ENCODE data around the gene B9D2. TPM values are rescaled to one million over a fixed set of nuclear protein-coding genes. Genes with fewer than 3 reads are reported as not detected.

Gene B9D2
- total RNA-seq, 1 donor from 2014 or later: 2.1 TPM

- H3K9me3 ChIP-seq (ENCODE audit: control insufficient read depth in 3 of 3, low read length in 3 of 3): no peaks in the 10 kb centered on the region
- H3K4me3 ChIP-seq (ENCODE audit: low read length in 3 of 3): no peak overlapping the region
- H3K36me3 ChIP-seq (ENCODE audit: control insufficient read depth in 3 of 3, insufficient read depth in 3 of 3, low read length in 3 of 3): peaks cover 48 to 60% (median 54%) of the 10 kb centered on the region in 3 donors
- no peak overlapping the region for H3K27ac ChIP-seq (ENCODE audit: low read depth, low read length)
- no peak overlapping the region for H3K9ac ChIP-seq (ENCODE audit: low read depth in 1 of 3, low read length in 3 of 3)
- no peaks in the 10 kb centered on the region for H3K27me3 ChIP-seq (ENCODE audit: control insufficient read depth in 3 of 3, insufficient read depth in 3 of 3, low read length in 3 of 3)
- H3K4me1 ChIP-seq (ENCODE audit: control insufficient read depth in 3 of 3, insufficient read depth in 3 of 3, low read length in 3 of 3): peaks cover 32 to 37% (median 35%) of the 10 kb centered on the region in 3 donors
These were observed 44.3 kb downstream of the B9D2 start for GRCh38 chr19:41319500-41320184.

GRCh38 chr19:41318696-41319499, 45.1 kb downstream of the B9D2 start:
- no peaks in the 10 kb centered on the region for H3K27me3 ChIP-seq (ENCODE audit: control insufficient read depth in 3 of 3, insufficient read depth in 3 of 3, low read length in 3 of 3)
- H3K4me3 ChIP-seq (ENCODE audit: low read length in 3 of 3): no peak overlapping the region
- H3K9me3 ChIP-seq (ENCODE audit: control insufficient read depth in 3 of 3, low read length in 3 of 3): no peaks in the 10 kb centered on the region
- H3K9ac ChIP-seq (ENCODE audit: low read depth in 1 of 3, low read length in 3 of 3): no peak overlapping the region
- H3K27ac ChIP-seq (ENCODE audit: low read depth, low read length): no peak overlapping the region
- peaks cover 27 to 29% (median 28%) of the 10 kb centered on the region in 3 donors for H3K4me1 ChIP-seq (ENCODE audit: control insufficient read depth in 3 of 3, insufficient read depth in 3 of 3, low read length in 3 of 3)
- peaks cover 48 to 60% (median 53%) of the 10 kb centered on the region in 3 donors for H3K36me3 ChIP-seq (ENCODE audit: control insufficient read depth in 3 of 3, insufficient read depth in 3 of 3, low read length in 3 of 3)

- peaks cover 13 to 21% (median 18%) of the 10 kb centered on the region in 3 donors for H3K4me1 ChIP-seq (ENCODE audit: control insufficient read depth in 3 of 3, insufficient read depth in 3 of 3, low read length in 3 of 3)
- no peaks in the 10 kb centered on the region for H3K9me3 ChIP-seq (ENCODE audit: control insufficient read depth in 3 of 3, low read length in 3 of 3)
- no peak overlapping the region for H3K27ac ChIP-seq (ENCODE audit: low read depth, low read length)
- H3K9ac ChIP-seq (ENCODE audit: low read depth in 1 of 3, low read length in 3 of 3): no peak overlapping the region
- no peaks in the 10 kb centered on the region for H3K27me3 ChIP-seq (ENCODE audit: control insufficient read depth in 3 of 3, insufficient read depth in 3 of 3, low read length in 3 of 3)
- no peak overlapping the region for H3K4me3 ChIP-seq (ENCODE audit: low read length in 3 of 3)
- H3K36me3 ChIP-seq (ENCODE audit: control insufficient read depth in 3 of 3, insufficient read depth in 3 of 3, low read length in 3 of 3): peaks cover 59 to 65% (median 62%) of the 10 kb centered on the region in 3 donors
These were observed 47.5 kb downstream of the B9D2 start for GRCh38 chr19:41316306-41316920.

- Histone ChIP-seq H3K9me3 (ENCODE audit: control insufficient read depth in 3 of 3, low read length in 3 of 3) (no peaks in the 10 kb centered on the region), H3K36me3 (ENCODE audit: control insufficient read depth in 3 of 3, insufficient read depth in 3 of 3, low read length in 3 of 3) (peaks cover 25 to 35% (median 27%) of the 10 kb centered on the region in 3 donors), H3K4me3 (ENCODE audit: low read length in 3 of 3) (peak overlapping the region in 2 of 3 donors; percentile 29 to 84), H3K27me3 (ENCODE audit: control insufficient read depth in 3 of 3, insufficient read depth in 3 of 3, low read length in 3 of 3) (no peaks in the 10 kb centered on the region), H3K4me1 (ENCODE audit: control insufficient read depth in 3 of 3, insufficient read depth in 3 of 3, low read length in 3 of 3) (peaks cover 39 to 49% (median 44%) of the 10 kb centered on the region in 3 donors), H3K27ac (ENCODE audit: low read depth, low read length) (no peak overlapping the region), H3K9ac (ENCODE audit: low read depth in 1 of 3, low read length in 3 of 3) (peak overlapping the region in 2 of 3 donors; percentile 63 to 98)
These were observed 52.3 kb downstream of the B9D2 start for GRCh38 chr19:41311613-41312012.

- Histone ChIP-seq H3K27me3 (ENCODE audit: control insufficient read depth in 3 of 3, insufficient read depth in 3 of 3, low read length in 3 of 3) (no peaks in the 10 kb centered on the region), H3K9me3 (ENCODE audit: control insufficient read depth in 3 of 3, low read length in 3 of 3) (no peaks in the 10 kb centered on the region), H3K27ac (ENCODE audit: low read depth, low read length) (peak overlapping the region; percentile 91), H3K4me3 (ENCODE audit: low read length in 3 of 3) (peak overlapping the region; percentile 84 to 98 (median 91)), H3K4me1 (ENCODE audit: control insufficient read depth in 3 of 3, insufficient read depth in 3 of 3, low read length in 3 of 3) (peaks cover 39 to 49% (median 44%) of the 10 kb centered on the region in 3 donors), H3K36me3 (ENCODE audit: control insufficient read depth in 3 of 3, insufficient read depth in 3 of 3, low read length in 3 of 3) (peaks cover 25 to 35% (median 27%) of the 10 kb centered on the region in 3 donors), H3K9ac (ENCODE audit: low read depth in 1 of 3, low read length in 3 of 3) (peak overlapping the region; percentile 82 to 98 (median 92))
These were observed 52.9 kb downstream of the B9D2 start for GRCh38 chr19:41311072-41311471.

GRCh38 chr19:41310033-41310831, 53.7 kb downstream of the B9D2 start, which contains the start of gene CCDC97:
CCDC97 (plus strand) TSS chr19:41310172; CDS start chr19:41310311, 139 bp downstream.
- no peaks in the 10 kb centered on the region for H3K9me3 ChIP-seq (ENCODE audit: control insufficient read depth in 3 of 3, low read length in 3 of 3)
- H3K4me3 ChIP-seq (ENCODE audit: low read length in 3 of 3): peak within 1 kb of the TSS; percentile 84 to 98 (median 91)
- peaks cover 39 to 49% (median 44%) of the 10 kb centered on the region in 3 donors for H3K4me1 ChIP-seq (ENCODE audit: control insufficient read depth in 3 of 3, insufficient read depth in 3 of 3, low read length in 3 of 3)
- H3K36me3 ChIP-seq (ENCODE audit: control insufficient read depth in 3 of 3, insufficient read depth in 3 of 3, low read length in 3 of 3): peaks cover 31 to 41% (median 33%) of the 10 kb centered on the region in 3 donors
- peak within 1 kb of the TSS; percentile 82 to 98 (median 92) for H3K9ac ChIP-seq (ENCODE audit: low read depth in 1 of 3, low read length in 3 of 3)
- peak within 1 kb of the TSS; percentile 91 for H3K27ac ChIP-seq (ENCODE audit: low read depth, low read length)
- H3K27me3 ChIP-seq (ENCODE audit: control insufficient read depth in 3 of 3, insufficient read depth in 3 of 3, low read length in 3 of 3): no peaks in the 10 kb centered on the region

- H3K4me1 ChIP-seq (ENCODE audit: control insufficient read depth in 3 of 3, insufficient read depth in 3 of 3, low read length in 3 of 3): peaks cover 40 to 49% (median 44%) of the 10 kb centered on the region in 3 donors
- H3K9me3 ChIP-seq (ENCODE audit: control insufficient read depth in 3 of 3, low read length in 3 of 3): no peaks in the 10 kb centered on the region
- H3K9ac ChIP-seq (ENCODE audit: low read depth in 1 of 3, low read length in 3 of 3): peak overlapping the region; percentile 82 to 98 (median 92)
- peaks cover 39 to 49% (median 41%) of the 10 kb centered on the region in 3 donors for H3K36me3 ChIP-seq (ENCODE audit: control insufficient read depth in 3 of 3, insufficient read depth in 3 of 3, low read length in 3 of 3)
- peak overlapping the region; percentile 84 to 98 (median 91) for H3K4me3 ChIP-seq (ENCODE audit: low read length in 3 of 3)
- H3K27ac ChIP-seq (ENCODE audit: low read depth, low read length): peak overlapping the region; percentile 91
- H3K27me3 ChIP-seq (ENCODE audit: control insufficient read depth in 3 of 3, insufficient read depth in 3 of 3, low read length in 3 of 3): no peaks in the 10 kb centered on the region
These were observed 54.5 kb downstream of the B9D2 start for GRCh38 chr19:41309180-41310032.

- Histone ChIP-seq H3K9ac (ENCODE audit: low read depth in 1 of 3, low read length in 3 of 3) (peak overlapping the region; percentile 82 to 98 (median 92)), H3K27me3 (ENCODE audit: control insufficient read depth in 3 of 3, insufficient read depth in 3 of 3, low read length in 3 of 3) (no peaks in the 10 kb centered on the region), H3K4me1 (ENCODE audit: control insufficient read depth in 3 of 3, insufficient read depth in 3 of 3, low read length in 3 of 3) (peaks cover 40 to 49% (median 46%) of the 10 kb centered on the region in 3 donors), H3K27ac (ENCODE audit: low read depth, low read length) (peak overlapping the region; percentile 91), H3K4me3 (ENCODE audit: low read length in 3 of 3) (peak overlapping the region; percentile 84 to 98 (median 91)), H3K9me3 (ENCODE audit: control insufficient read depth in 3 of 3, low read length in 3 of 3) (no peaks in the 10 kb centered on the region), H3K36me3 (ENCODE audit: control insufficient read depth in 3 of 3, insufficient read depth in 3 of 3, low read length in 3 of 3) (peaks cover 47 to 54% (median 49%) of the 10 kb centered on the region in 3 donors)
These were observed 55.3 kb downstream of the B9D2 start for GRCh38 chr19:41308450-41309179.

Measured in skeletal muscle tissue (tissue), 4 donors.